OCI-LY1 (cell line): ENCODE results near the gene LAMA3.

Source experiments
- CTCF ChIP-seq: fragments of 200-600 bp; sonication (generic), shearing (Covaris generic); IDR thresholded peaks from 2 replicates; pipeline ENCODE4 v1.5.1; 2017; ENCODE audit warnings: mild to moderate bottlenecking, antibody characterized with exemption, low read length, moderate library complexity, mixed read lengths
- EZH2 ChIP-seq: fragments of 200-600 bp; sonication (generic), shearing (Covaris generic); IDR thresholded peaks from 2 replicates; pipeline ENCODE4 v1.8.0; 2017; ENCODE audit warnings: borderline replicate concordance, mixed run types, mild to moderate bottlenecking, antibody characterized with exemption, low read length, moderate library complexity, mixed read lengths

DNA sequence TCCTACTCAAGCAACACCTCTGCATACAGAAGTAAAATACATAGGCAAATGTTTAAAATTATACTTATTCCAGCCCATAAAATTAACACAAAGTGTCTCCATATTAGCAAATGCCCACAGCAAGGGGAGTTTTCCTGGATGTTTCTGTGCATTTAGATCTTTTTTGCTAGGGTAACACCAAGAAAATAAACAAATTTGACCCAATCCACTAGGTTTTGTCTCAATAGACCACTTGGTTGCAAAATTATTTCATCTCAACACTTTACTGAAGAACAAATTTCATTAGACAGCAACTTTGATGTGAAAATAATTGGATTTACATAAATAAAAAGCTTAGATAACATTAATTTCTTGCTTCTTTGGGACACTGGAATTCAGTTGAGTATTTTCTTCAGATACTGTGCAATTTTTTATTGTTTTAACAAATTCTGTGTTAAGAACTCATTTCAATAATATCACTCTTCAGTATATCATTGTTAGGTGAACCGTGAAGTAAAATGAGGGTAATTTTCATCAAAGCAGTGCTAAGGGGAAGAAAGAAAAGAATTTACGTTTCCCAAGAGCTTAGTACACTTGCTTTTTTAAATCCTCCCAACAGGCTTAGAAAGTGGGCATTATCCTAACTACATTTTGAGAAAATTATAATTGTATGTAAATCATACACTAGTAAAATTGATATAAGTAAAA is 191.8 kb downstream of the LAMA3 start:
- TF ChIP-seq CTCF (no peak), EZH2 (no peak)
